ENCODE results near the gene ANKRD52. TPM values are rescaled to one million over a fixed set of nuclear protein-coding genes. Genes with fewer than 3 reads are reported as not detected.

ANKRD52 gene
- total and polyA plus RNA-seq, 8 donors = 8.0 to 25.1 (median 17.5) TPM

GRCh38 chr12:56260380-56260779 is 2.2 kb upstream of the ANKRD52 start:
- WGBS, 2 donors = 93 to 94% methylated on average over 8 of the region's 8 CpGs
- Histone ChIP-seq H3K27ac (no peak overlapping the region), H3K36me3 (peaks cover 0 to 1% (median 0%) of the 10 kb centered on the region in 3 donors), H3K4me3 (no peak overlapping the region), H3K9me3 (no peaks in the 10 kb centered on the region), H3K4me1 (peaks cover 0 to 19% (median 0%) of the 10 kb centered on the region in 3 donors), H3K27me3 (no peaks in the 10 kb centered on the region)
- TF ChIP-seq, protein P1, sequence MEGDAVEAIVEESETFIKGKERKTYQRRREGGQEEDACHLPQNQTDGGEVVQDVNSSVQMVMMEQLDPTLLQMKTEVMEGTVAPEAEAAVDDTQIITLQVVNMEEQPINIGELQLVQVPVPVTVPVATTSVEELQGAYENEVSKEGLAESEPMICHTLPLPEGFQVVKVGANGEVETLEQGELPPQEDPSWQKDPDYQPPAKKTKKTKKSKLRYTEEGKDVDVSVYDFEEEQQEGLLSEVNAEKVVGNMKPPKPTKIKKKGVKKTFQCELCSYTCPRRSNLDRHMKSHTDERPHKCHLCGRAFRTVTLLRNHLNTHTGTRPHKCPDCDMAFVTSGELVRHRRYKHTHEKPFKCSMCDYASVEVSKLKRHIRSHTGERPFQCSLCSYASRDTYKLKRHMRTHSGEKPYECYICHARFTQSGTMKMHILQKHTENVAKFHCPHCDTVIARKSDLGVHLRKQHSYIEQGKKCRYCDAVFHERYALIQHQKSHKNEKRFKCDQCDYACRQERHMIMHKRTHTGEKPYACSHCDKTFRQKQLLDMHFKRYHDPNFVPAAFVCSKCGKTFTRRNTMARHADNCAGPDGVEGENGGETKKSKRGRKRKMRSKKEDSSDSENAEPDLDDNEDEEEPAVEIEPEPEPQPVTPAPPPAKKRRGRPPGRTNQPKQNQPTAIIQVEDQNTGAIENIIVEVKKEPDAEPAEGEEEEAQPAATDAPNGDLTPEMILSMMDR (IDR thresholded peaks at IDR 0.05) = no peak
- no peak for FAIRE-seq
- DNase-seq = no peak
- intact Hi-C loops (cut with DNase I) = no loop called here
- no peak for ATAC-seq

GRCh38 chr12:56258820-56259183 is 618 bp upstream of the ANKRD52 start:
- peak overlapping the region; percentile 65 to 89 (median 83) for H3K27ac ChIP-seq
- no peak for DNase-seq
- peaks cover 0 to 16% (median 3%) of the 10 kb centered on the region in 3 donors for H3K36me3 ChIP-seq
- FAIRE-seq = no peak
- 11 to 12% methylated on average over 9 of the region's 9 CpGs for WGBS, 2 donors
- H3K4me3 ChIP-seq = peak overlapping the region; percentile 74 to 94 (median 92)
- TF ChIP-seq, protein P1 (IDR thresholded peaks at IDR 0.05) = no peak
- no peak for ATAC-seq
- peaks cover 0 to 19% (median 0%) of the 10 kb centered on the region in 3 donors for H3K4me1 ChIP-seq
- no peaks in the 10 kb centered on the region for H3K27me3 ChIP-seq
- no peaks in the 10 kb centered on the region for H3K9me3 ChIP-seq
- intact Hi-C loops (cut with DNase I) = loop anchor here in 1 of 3 donors (10.0 kb wide), 1 partner anchor 64 kb away; no protein-coding TSS in a partner anchor

DNA sequence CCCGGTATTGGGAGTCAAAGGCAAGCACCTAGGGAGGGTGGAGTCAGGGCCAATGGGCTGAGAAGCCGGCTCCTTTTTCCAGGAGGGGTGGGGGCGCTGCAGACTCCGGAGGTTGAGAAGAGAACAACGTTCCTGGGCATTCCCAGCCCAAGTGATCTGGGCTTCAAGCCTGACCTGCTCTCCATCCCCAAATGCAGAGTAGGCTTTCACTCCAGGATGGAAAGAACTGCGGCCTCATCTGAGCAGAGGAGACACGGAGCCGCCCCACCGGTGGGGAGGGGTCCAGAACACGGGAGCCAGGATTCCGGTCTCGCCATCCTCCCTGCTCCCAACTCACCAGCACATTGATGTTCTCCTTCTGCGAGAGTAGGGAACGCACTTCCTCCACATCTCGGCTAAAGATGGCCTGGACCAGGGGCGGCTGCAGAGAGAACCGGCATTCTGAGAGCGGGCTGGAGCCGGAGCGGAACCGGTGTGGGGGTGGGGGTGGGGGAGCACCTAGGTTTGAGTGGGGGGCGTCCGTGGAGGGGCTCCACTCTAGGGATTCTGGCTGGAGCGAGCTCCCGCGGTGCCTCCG is 605 bp downstream of the ANKRD52 start:
- FAIRE-seq = no peak
- peak; percentile 34 to 51 (median 41) for ATAC-seq
- intact Hi-C loops (cut with DNase I) = loop anchor here in 1 of 3 donors (10.0 kb wide), 1 partner anchor 63 kb away; no protein-coding TSS in a partner anchor
- 1% methylated on average over 27 of the region's 27 CpGs for WGBS, 2 donors
- Histone ChIP-seq H3K27me3 (no peaks in the 10 kb centered on the region), H3K4me3 (peak overlapping the region; percentile 74 to 94 (median 92)), H3K4me1 (peaks cover 0 to 19% (median 0%) of the 10 kb centered on the region in 3 donors), H3K9me3 (no peaks in the 10 kb centered on the region), H3K36me3 (peaks cover 0 to 28% (median 14%) of the 10 kb centered on the region in 3 donors), H3K27ac (peak overlapping the region; percentile 65 to 89 (median 83))
- TF ChIP-seq, protein P1 (IDR thresholded peaks at IDR 0.05) = no peak
- no peak for DNase-seq

GRCh38 chr12:56257071-56257470 is 1.1 kb downstream of the ANKRD52 start:
- intact Hi-C loops (cut with DNase I) = loop anchor here in 1 of 3 donors (10.0 kb wide), 1 partner anchor 62 kb away; no protein-coding TSS in a partner anchor
- Histone ChIP-seq H3K9me3 (no peaks in the 10 kb centered on the region), H3K27ac (no peak overlapping the region), H3K36me3 (peaks cover 0 to 33% (median 19%) of the 10 kb centered on the region in 3 donors), H3K4me1 (peaks cover 0 to 19% (median 0%) of the 10 kb centered on the region in 3 donors), H3K4me3 (peak overlapping the region; percentile 74 to 94 (median 92)), H3K27me3 (no peaks in the 10 kb centered on the region)
- ATAC-seq (no peak), DNase-seq (no peak), FAIRE-seq (no peak)
- 50 to 59% methylated on average over 8 of the region's 8 CpGs for WGBS, 2 donors
- TF ChIP-seq, protein P1 (IDR thresholded peaks at IDR 0.05) = no peak

Data from pancreas (tissue), 10 donors.